Measurements from ENCODE around the gene GSK3B.

The GSK3B gene

DNA sequence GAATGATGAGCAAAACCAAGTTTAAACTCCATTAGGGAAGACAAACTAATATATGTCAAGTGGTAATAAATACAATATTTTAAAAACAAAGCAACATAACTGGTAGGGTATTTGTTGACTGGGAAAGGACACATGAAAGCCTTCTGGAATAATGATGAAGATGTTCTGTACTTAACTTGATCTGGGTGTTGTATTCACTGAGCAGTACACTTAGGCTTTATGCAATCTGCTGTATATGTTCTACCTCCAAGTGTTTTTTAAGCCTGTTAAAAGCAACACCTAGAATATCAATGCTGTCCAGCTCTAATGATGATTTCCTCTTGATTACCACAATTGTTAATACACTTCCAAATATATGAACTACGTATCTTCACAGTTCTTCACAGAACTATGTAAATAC is 46.6 kb downstream of the GSK3B start:
- TF ChIP-seq, protein P1, sequence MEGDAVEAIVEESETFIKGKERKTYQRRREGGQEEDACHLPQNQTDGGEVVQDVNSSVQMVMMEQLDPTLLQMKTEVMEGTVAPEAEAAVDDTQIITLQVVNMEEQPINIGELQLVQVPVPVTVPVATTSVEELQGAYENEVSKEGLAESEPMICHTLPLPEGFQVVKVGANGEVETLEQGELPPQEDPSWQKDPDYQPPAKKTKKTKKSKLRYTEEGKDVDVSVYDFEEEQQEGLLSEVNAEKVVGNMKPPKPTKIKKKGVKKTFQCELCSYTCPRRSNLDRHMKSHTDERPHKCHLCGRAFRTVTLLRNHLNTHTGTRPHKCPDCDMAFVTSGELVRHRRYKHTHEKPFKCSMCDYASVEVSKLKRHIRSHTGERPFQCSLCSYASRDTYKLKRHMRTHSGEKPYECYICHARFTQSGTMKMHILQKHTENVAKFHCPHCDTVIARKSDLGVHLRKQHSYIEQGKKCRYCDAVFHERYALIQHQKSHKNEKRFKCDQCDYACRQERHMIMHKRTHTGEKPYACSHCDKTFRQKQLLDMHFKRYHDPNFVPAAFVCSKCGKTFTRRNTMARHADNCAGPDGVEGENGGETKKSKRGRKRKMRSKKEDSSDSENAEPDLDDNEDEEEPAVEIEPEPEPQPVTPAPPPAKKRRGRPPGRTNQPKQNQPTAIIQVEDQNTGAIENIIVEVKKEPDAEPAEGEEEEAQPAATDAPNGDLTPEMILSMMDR (IDR thresholded peaks at IDR 0.05; ENCODE audit: low read depth, low read length) = no peak
- H3K4me3 ChIP-seq (ENCODE audit: low read depth, low read length) = no peak overlapping the region

DNA sequence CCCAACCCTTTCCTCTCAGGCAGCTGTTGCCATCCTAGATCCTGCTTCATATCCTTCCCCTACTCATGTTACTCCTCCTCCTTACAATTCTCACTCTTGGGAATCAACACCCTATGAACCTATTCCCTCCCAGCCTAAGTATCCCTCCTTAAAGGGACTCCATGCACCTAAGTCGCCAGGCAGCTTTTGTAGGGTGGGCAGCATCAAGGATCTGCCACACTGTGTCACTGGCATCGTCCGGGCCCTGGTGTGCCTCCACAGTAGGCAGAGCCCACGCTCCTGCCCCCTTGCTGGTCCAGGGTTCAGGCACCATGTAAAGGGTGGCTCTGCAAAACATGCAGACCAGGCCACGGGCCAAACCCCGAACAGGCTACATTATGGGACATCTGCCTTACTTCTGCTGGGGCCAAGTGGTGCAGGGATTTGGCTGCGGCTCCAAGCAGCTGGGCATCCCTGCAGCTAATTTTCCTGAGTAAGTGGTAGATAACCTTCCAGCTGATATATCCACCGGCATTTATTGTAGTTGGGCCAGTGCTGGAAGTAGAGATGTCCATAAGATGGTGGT is 53.4 kb downstream of the GSK3B start:
- TF ChIP-seq, protein P1 (IDR thresholded peaks at IDR 0.05; ENCODE audit: low read depth, low read length) = no peak
- H3K4me3 ChIP-seq (ENCODE audit: low read depth, low read length) = no peak overlapping the region

DNA sequence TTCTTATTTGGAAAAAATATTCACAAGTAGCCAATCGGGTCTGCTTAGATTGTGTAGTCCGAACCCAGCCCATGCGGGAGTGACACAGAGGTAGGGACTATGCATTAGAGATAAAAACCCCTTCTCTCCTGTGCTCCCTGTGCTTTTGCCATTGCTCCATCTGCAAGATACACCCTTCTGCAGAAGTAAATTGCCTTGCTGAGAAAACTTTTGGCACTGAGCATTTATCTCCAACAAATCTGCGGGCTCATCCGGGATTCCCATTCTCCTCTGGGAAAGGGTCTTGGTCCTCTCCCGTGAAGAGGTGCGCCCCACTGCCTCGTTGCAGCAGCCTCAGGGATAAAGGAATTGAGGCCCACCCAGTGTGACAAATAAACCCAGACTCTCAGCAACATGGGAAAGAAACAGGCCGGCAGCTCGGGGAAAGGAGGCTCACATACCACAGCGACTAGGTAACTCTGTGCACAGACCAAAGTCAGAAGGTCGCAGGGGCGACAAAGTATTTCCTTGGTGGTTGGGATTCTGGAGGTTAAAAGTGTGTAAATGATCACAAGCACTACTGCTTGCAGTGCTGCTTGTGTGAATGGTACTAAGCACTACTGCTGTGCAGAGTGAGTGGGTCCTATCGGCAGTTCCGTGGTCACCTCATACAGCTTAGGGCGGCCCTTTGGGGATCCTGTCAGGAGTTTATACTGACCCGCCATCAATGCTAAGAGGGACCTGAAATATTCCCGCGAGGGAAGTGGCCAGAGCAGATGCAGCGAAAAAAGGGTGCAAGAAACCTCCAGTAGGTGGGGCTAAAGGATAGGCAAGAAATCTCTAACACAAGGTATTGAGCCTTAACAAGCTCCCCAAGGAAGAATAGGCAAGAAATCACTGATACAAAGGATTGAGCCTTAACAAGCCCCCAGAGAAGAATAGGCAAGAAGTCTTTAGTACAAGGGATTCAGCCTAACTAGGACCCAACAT is 54.3 kb downstream of the GSK3B start:
- TF ChIP-seq, protein P1 (IDR thresholded peaks at IDR 0.05; ENCODE audit: low read depth, low read length) = 0 out of 2 replicates have a peak, but pooled peaks have one; percentile 10

DNA sequence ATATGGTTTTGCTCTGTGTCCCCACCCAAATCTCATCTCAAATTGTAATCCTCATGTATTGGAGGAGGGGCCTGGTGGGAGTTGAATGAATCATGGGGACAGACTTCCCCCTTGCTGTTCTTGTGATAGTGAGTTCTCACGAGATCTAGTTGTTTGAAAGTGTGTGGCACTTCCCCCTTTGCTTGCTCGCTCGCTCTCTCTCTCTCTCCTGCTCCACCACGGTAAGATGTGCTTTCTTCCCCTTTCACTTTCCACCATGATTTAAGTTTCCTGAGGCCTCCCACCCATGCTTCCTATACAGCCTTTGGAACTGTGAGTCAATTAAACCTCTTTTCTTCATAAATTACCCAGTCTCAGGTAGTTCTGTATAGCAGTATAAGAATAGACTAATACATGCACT is 60.7 kb downstream of the GSK3B start:
- TF ChIP-seq, protein P1 (IDR thresholded peaks at IDR 0.05; ENCODE audit: low read depth, low read length) = no peak
- H3K4me3 ChIP-seq (ENCODE audit: low read depth, low read length) = no peak overlapping the region

More for the DNA sequence above, 54.3 kb downstream of the GSK3B start:
- no peak overlapping the region for H3K4me3 ChIP-seq (ENCODE audit: low read depth, low read length)

DNA sequence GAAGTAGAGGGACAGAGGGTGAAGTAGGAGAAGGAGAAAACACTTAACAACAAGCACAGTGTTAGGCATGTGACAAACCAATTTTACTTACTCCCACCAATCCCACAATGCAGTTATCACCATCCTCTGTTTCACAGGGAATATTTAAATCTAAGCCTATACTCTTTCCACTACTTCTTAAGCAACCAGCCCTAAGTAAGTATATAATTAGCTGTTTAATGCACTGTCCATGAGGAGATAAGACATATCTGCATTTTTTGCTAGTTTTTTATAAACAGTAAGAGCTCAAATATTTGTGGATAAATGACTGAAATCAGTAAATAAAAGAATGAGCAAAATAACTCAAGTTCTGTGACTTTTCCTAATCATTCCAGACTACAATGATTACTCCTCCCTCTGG is 62.7 kb downstream of the GSK3B start:
- no peak overlapping the region for H3K4me3 ChIP-seq (ENCODE audit: low read depth, low read length)
- TF ChIP-seq, protein P1 (IDR thresholded peaks at IDR 0.05; ENCODE audit: low read depth, low read length) = no peak

DNA sequence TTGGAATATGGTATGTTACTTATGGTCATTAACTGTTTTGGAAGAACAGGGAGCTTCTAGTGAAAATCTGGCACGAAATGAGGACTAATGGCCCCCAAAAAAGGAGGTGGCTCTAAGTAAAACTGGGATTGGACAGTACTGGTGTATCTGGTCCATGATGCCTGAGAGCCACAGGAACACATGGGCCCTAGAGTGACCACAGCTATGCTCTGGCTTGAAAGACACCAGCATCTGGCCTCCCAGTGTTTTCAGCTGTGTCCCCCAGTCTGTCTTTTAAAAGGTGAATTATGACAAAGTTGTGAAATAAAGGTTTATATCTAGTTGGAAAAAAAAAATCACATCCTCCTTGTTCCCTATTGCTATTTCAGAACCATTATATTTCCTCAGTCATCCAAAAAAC is 64.5 kb downstream of the GSK3B start:
- TF ChIP-seq, protein P1 (IDR thresholded peaks at IDR 0.05; ENCODE audit: low read depth, low read length) = no peak
- H3K4me3 ChIP-seq (ENCODE audit: low read depth, low read length) = no peak overlapping the region

All from WI38 (cell line).